Endothelial cell of umbilical vein (primary cell): Measurements from ENCODE around the gene RNASET2. TPM values are rescaled to one million over a fixed set of nuclear protein-coding genes. Genes with fewer than 3 reads are reported as not detected.

Experiments
- BruUV-seq: library from RNA; stranded (reverse); fragments of 400-500 nt; replicated peaks from 2 replicates; lab custom pipeline; 2021; lab: Mats Ljungman, UMichigan
- CTCF ChIA-PET: fragments of 300-600, 350-600 bp; sonication (Branson Sonifier 250); formaldehyde crosslinking; loops from one replicate; lab custom pipeline; 2021; ENCODE audit warnings: antibody characterized with exemption, inconsistent platforms; lab: Charles Lee
- POLR2A ChIA-PET: fragments of 300-600, 350-600 bp; sonication (Branson Sonifier 250); formaldehyde crosslinking; loops from one replicate; lab custom pipeline; 2021; ENCODE audit warnings: antibody characterized with exemption, inconsistent platforms; lab: Charles Lee
- DNase-seq: peaks from one replicate; pipeline ENCODE4 v3.0.0-alpha.2; 2011; ENCODE audit warnings: low read depth, low spot score
- FAIRE-seq: peaks from 2 replicates; lab custom pipeline; 2011; peaks lifted over from hg19 to GRCh38; lab: Jason Lieb, UNC
- H2AFZ ChIP-seq: 2 replicates; pipeline ENCODE4 v1.6.0; 2012; ENCODE audit warnings: low read depth, low read length, control low read depth, inconsistent platforms
- H3K27ac ChIP-seq: 2 replicates; pipeline ENCODE4 v1.5.1; 2011; ENCODE audit warnings: low read depth, mild to moderate bottlenecking, control low read depth, low read length, moderate library complexity; ENCODE audit not compliant: insufficient read depth
- H3K27me3 ChIP-seq, 2 experiments: 2 replicates each; pipeline versions ENCODE4 v1.6.0 to v1.6.1; 2011; ENCODE audit warnings: low read length in 2 of 2, mixed read lengths in 1 of 2; ENCODE audit not compliant: control insufficient read depth in 2 of 2, insufficient read depth in 2 of 2
- H3K36me3 ChIP-seq, 2 experiments: 2 replicates in 1 of 2; 3 replicates in 1 of 2; pipeline ENCODE4 v1.5.1; 2011; ENCODE audit warnings: low read length in 2 of 2, mild to moderate bottlenecking in 1 of 2, moderate library complexity in 1 of 2; ENCODE audit not compliant: control insufficient read depth in 2 of 2, insufficient read depth in 2 of 2; ENCODE audit errors: extremely low read depth in 1 of 2
- H3K4me1 ChIP-seq: 3 replicates; pipeline ENCODE4 v1.5.1; 2011; ENCODE audit warnings: mild to moderate bottlenecking, low read length; ENCODE audit not compliant: control insufficient read depth, insufficient read depth; ENCODE audit errors: extremely low read depth
- H3K4me2 ChIP-seq: 2 replicates; pipeline ENCODE4 v1.6.1; 2011; ENCODE audit warnings: low read length, control low read depth, mixed read lengths; ENCODE audit not compliant: insufficient read depth
- H3K4me3 ChIP-seq, 3 experiments: fragments of 200-600 bp in 1 of 3; sonication (generic), shearing (Covaris generic) in 1 of 3; replicated peaks in 1 of 3; 2 replicates each; pipeline ENCODE4 v1.5.1; 2011 to 2016; ENCODE audit warnings: control low read depth in 3 of 3, low read length in 3 of 3, mild to moderate bottlenecking in 2 of 3, inconsistent platforms in 1 of 3, low read depth in 1 of 3, moderate library complexity in 1 of 3; ENCODE audit not compliant: insufficient read depth in 1 of 3
- H3K79me2 ChIP-seq: 2 replicates; pipeline ENCODE4 v1.6.0; 2012; ENCODE audit warnings: low read length, inconsistent platforms; ENCODE audit not compliant: control insufficient read depth, insufficient read depth
- H3K9ac ChIP-seq: replicated peaks from 2 replicates; pipeline ENCODE3; 2011; ENCODE audit warnings: low read length, control low read depth; ENCODE audit not compliant: insufficient read depth; ENCODE audit errors: extremely low read depth
- H3K9me1 ChIP-seq: replicated peaks from 3 replicates; pipeline ENCODE4 v1.6.0; 2011; ENCODE audit warnings: mild to moderate bottlenecking, low read length; ENCODE audit not compliant: control insufficient read depth, insufficient read depth; ENCODE audit errors: extremely low read depth
- H3K9me3 ChIP-seq: replicated peaks from 2 replicates; pipeline ENCODE4 v1.5.1; 2012; ENCODE audit warnings: low read length, inconsistent platforms; ENCODE audit not compliant: control insufficient read depth, insufficient read depth
- H4K20me1 ChIP-seq: replicated peaks from 2 replicates; pipeline ENCODE3; 2011; ENCODE audit warnings: mild to moderate bottlenecking, low read length; ENCODE audit not compliant: control insufficient read depth, insufficient read depth; ENCODE audit errors: extremely low read depth
- EZH2 ChIP-seq: IDR thresholded peaks from 2 replicates; pipeline ENCODE4 v1.6.1; 2012; ENCODE audit warnings: borderline replicate concordance, low read depth, mild to moderate bottlenecking, moderate library complexity, low read length, inconsistent platforms; ENCODE audit not compliant: severe bottlenecking
- FOS ChIP-seq: IDR thresholded peaks from 2 replicates; pipeline ENCODE4 v1.6.1; 2011; ENCODE audit warnings: mild to moderate bottlenecking, low read length, moderate library complexity, borderline replicate concordance; ENCODE audit not compliant: insufficient read depth
- GATA2 ChIP-seq: IDR thresholded peaks from 2 replicates; pipeline ENCODE4 v1.7.0; 2011; ENCODE audit warnings: low read depth, mild to moderate bottlenecking, moderate library complexity, mixed read lengths, low read length; ENCODE audit not compliant: insufficient read length, insufficient read depth
- JUN ChIP-seq: IDR thresholded peaks from 2 replicates; pipeline ENCODE4 v1.6.1; 2011; ENCODE audit warnings: borderline replicate concordance, low read depth; ENCODE audit not compliant: insufficient read length, insufficient read depth
- MAX ChIP-seq: IDR thresholded peaks from 2 replicates; pipeline ENCODE4 v1.6.1; 2011; ENCODE audit not compliant: insufficient read depth, insufficient read length
- MYC ChIP-seq: IDR thresholded peaks from one replicate; pipeline ENCODE4 v1.6.1; 2011; ENCODE audit warnings: mild to moderate bottlenecking, low read depth, low read length
- POLR2A ChIP-seq: IDR thresholded peaks from 2 replicates; pipeline ENCODE4 v1.6.1; 2012; ENCODE audit warnings: low read depth, mild to moderate bottlenecking, control low read depth, low read length
- POLR2AphosphoS5 ChIP-seq: IDR thresholded peaks from 2 replicates; pipeline ENCODE4 v1.6.1; 2012; ENCODE audit warnings: low read depth, mild to moderate bottlenecking, control low read depth, low read length, moderate library complexity; ENCODE audit not compliant: insufficient read depth
- dilution Hi-C: fragments of 300-500 bp; cut with MboI; formaldehyde crosslinking; loops from one replicate; pipeline ENCODE4 v1.15.0; 2019; ENCODE audit warnings: low sequenced_read_pairs; ENCODE audit not compliant: extremely low pct_ligation_motif_present
- intact Hi-C: fragments of 100-400 bp; cut with micrococcal nuclease; formaldehyde crosslinking; loops from one replicate; pipeline ENCODE4 v1.10.0; 2022
- polyA plus RNA-seq, 4 experiments: library from polyadenylated mRNA; depleted of rRNA in 3 of 4; stranded (reverse) in 3 of 4; unstranded in 1 of 4; fragments of >200 nt; gene quantifications; 2 replicates each; pipeline versions ENCODE4 v1.2.1 to v1.2.3, GENCODE V29; 2011 to 2012; ENCODE audit warnings: missing spikeins in 1 of 4
- total RNA-seq: library from RNA; stranded (reverse); gene quantifications from 2 replicates; pipeline ENCODE4 v1.2.3, GENCODE V29; 2021
- TF ChIP-seq, protein P1 (sequence below), 2 donors: IDR thresholded peaks; 1 replicate in 1 of 2; 2 replicates in 1 of 2; pipeline ENCODE4 v1.5.1; 2011; ENCODE audit warnings: low read length in 2 of 2, mild to moderate bottlenecking in 2 of 2, moderate library complexity in 2 of 2, control low read depth in 1 of 2, inconsistent platforms in 1 of 2, low read depth in 1 of 2; ENCODE audit not compliant: insufficient read depth in 1 of 2; ENCODE audit errors: extremely low read depth in 1 of 2

Gene RNASET2
- total and polyA plus RNA-seq, 2 donors (not counting 3 experiments of a cell fraction or from before 2014, with no cell fraction given): 10.7 to 11.4 TPM

DNA sequence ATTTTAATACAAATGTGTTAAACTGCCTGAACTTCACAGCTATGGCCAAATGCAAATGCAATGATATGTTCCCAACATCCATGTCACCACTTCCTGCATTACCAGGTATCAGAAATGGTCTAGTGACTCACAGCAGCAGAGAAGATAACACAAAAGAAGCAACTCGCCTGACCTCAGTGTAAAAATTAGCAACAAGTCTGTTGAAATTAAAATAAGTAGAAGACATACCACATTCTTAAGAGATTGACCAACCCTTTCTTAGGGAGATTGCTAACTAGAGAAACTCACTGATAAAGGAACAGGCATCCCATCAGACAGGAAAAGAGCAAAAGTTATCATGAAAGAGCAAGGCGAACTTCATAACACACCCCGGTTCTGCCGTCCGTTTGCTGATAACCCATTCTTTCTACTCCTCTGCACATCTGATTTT, 45.1 kb downstream of the RNASET2 start:
- no peak overlapping the region for H3K4me2 ChIP-seq
- FAIRE-seq (no peak), DNase-seq (no peak)
- H3K9me1 ChIP-seq: no peaks in the 10 kb centered on the region
- no peaks in the 10 kb centered on the region for H3K4me1 ChIP-seq
- intact Hi-C loops: no loop called here
- no peaks in the 10 kb centered on the region for H3K79me2 ChIP-seq
- CTCF ChIA-PET: interaction anchor here (1.4 kb wide), 1 partner anchor 40 kb away, joined by 3 read pairs; no protein-coding TSS in a partner anchor
- H4K20me1 ChIP-seq: no peaks in the 10 kb centered on the region
- dilution Hi-C loops: no loop called here
- BruUV-seq: no TSS peak
- no peak overlapping the region for H3K4me3 ChIP-seq
- H3K27me3 ChIP-seq: no peaks in the 10 kb centered on the region
- no peak overlapping the region for H3K9ac ChIP-seq
- POLR2A ChIA-PET: no interaction called here
- H3K36me3 ChIP-seq: no peaks in the 10 kb centered on the region
- H3K9me3 ChIP-seq: no peaks in the 10 kb centered on the region
- no peak overlapping the region for H2AFZ ChIP-seq
- TF ChIP-seq, protein P1, sequence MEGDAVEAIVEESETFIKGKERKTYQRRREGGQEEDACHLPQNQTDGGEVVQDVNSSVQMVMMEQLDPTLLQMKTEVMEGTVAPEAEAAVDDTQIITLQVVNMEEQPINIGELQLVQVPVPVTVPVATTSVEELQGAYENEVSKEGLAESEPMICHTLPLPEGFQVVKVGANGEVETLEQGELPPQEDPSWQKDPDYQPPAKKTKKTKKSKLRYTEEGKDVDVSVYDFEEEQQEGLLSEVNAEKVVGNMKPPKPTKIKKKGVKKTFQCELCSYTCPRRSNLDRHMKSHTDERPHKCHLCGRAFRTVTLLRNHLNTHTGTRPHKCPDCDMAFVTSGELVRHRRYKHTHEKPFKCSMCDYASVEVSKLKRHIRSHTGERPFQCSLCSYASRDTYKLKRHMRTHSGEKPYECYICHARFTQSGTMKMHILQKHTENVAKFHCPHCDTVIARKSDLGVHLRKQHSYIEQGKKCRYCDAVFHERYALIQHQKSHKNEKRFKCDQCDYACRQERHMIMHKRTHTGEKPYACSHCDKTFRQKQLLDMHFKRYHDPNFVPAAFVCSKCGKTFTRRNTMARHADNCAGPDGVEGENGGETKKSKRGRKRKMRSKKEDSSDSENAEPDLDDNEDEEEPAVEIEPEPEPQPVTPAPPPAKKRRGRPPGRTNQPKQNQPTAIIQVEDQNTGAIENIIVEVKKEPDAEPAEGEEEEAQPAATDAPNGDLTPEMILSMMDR (IDR thresholded peaks at IDR 0.05; ENCODE audit: extremely low read depth in 1 of 2, insufficient read depth in 1 of 2, low read depth in 1 of 2, low read length in 2 of 2): no peak
- no peak for TF ChIP-seq MAX
- no peak for TF ChIP-seq FOS
- TF ChIP-seq POLR2AphosphoS5: no peak
- no peak for TF ChIP-seq JUN
- TF ChIP-seq MYC: no peak
- no peak for TF ChIP-seq EZH2
- no peak for TF ChIP-seq GATA2
- no peak for TF ChIP-seq POLR2A
- H3K27ac ChIP-seq: no peak overlapping the region
